GM12864 (cell line): ENCODE data around the gene KIAA0232.

Experiments used
- DNase-seq: peaks from one replicate; pipeline ENCODE4 v3.0.0-alpha.2; 2011; ENCODE audit warnings: low read depth
- H3K4me3 ChIP-seq: 2 replicates; pipeline ENCODE4 v1.5.1; 2011; ENCODE audit warnings: mild to moderate bottlenecking, low read depth, low read length, control low read depth
- CTCF ChIP-seq: IDR thresholded peaks from 2 replicates; pipeline ENCODE4 v1.5.1; 2011; ENCODE audit warnings: low read depth, mild to moderate bottlenecking, moderate library complexity, low read length, control low read depth, inconsistent platforms; ENCODE audit errors: missing control alignments

Gene KIAA0232

GRCh38 chr4:6857009-6857882, 74.7 kb downstream of the KIAA0232 start:
- no peak overlapping the region for H3K4me3 ChIP-seq
- no peak for TF ChIP-seq CTCF
- DNase-seq = no peak

- no peak for DNase-seq
- no peak overlapping the region for H3K4me3 ChIP-seq
- no peak for TF ChIP-seq CTCF
Observed at GRCh38 chr4:6858997-6859396, 76.5 kb downstream of the KIAA0232 start.

- TF ChIP-seq CTCF = no peak
- no peak overlapping the region for H3K4me3 ChIP-seq
- no peak for DNase-seq
Observed at GRCh38 chr4:6859543-6859942, 77.0 kb downstream of the KIAA0232 start.

- no peak overlapping the region for H3K4me3 ChIP-seq
- no peak for DNase-seq
- TF ChIP-seq CTCF = no peak
Observed at GRCh38 chr4:6868386-6868785, 85.9 kb downstream of the KIAA0232 start.

- no peak for DNase-seq
- TF ChIP-seq CTCF = no peak
- H3K4me3 ChIP-seq = no peak overlapping the region
Observed at GRCh38 chr4:6869944-6870343, 87.4 kb downstream of the KIAA0232 start.

- TF ChIP-seq CTCF = no peak
- no peak for DNase-seq
Observed at GRCh38 chr4:6873291-6873690, 90.8 kb downstream of the KIAA0232 start.

More at GRCh38 chr4:6873291-6873690, 90.8 kb downstream of the KIAA0232 start:
- no peak overlapping the region for H3K4me3 ChIP-seq
